ENCODE data around the gene NEXN. TPM values are rescaled to one million over a fixed set of nuclear protein-coding genes. Genes with fewer than 3 reads are reported as not detected.

The NEXN gene
- total and polyA plus RNA-seq, 4 donors = 0.51 to 2.4 (median 1.7) TPM

- Histone ChIP-seq H3K9me3 (ENCODE audit: control insufficient read depth in 4 of 4, low read length in 3 of 4) (no peaks in the 10 kb centered on the region), H3K27me3 (ENCODE audit: control insufficient read depth in 4 of 4, insufficient read depth in 4 of 4, low read length in 3 of 4) (no peaks in the 10 kb centered on the region), H3K9ac (ENCODE audit: low read depth in 1 of 2, low read length in 2 of 2) (no peak overlapping the region), H3K36me3 (ENCODE audit: control insufficient read depth in 4 of 4, insufficient read depth in 3 of 4, low read depth in 1 of 4, low read length in 3 of 4) (peaks cover 13 to 73% (median 70%) of the 10 kb centered on the region in 4 donors), H3K4me3 (ENCODE audit: low read depth in 1 of 3, low read length in 3 of 3) (no peak overlapping the region), H3K27ac (ENCODE audit: low read depth in 1 of 2, low read length in 2 of 2) (no peak overlapping the region), H3K4me1 (ENCODE audit: control insufficient read depth in 4 of 4, insufficient read depth in 4 of 4, low read length in 3 of 4) (peaks cover 0 to 3% (median 0%) of the 10 kb centered on the region in 4 donors)
- DNase-seq (ENCODE audit: low spot score) = no peak
- WGBS = 92% methylated on average over 3 of the region's 3 CpGs
- no peak for TF ChIP-seq SP1 (IDR thresholded peaks at IDR 0.05)
- TF ChIP-seq JUND (IDR thresholded peaks at IDR 0.05) = no peak
- TF ChIP-seq GABPA (IDR thresholded peaks at IDR 0.05 in 1 of 2, conservative IDR thresholded peaks at IDR 0.05 in 1 of 2) = no peak
- no peak for TF ChIP-seq HNF4A (conservative IDR thresholded peaks at IDR 0.05)
Observed at GRCh38 chr1:77966291-77966690, 77.9 kb downstream of the NEXN start.

- H3K27ac ChIP-seq (ENCODE audit: low read depth in 1 of 2, low read length in 2 of 2) = no peak overlapping the region
- H3K4me3 ChIP-seq (ENCODE audit: low read depth in 1 of 3, low read length in 3 of 3) = no peak overlapping the region
- 84% methylated on average over 1 of the region's 1 CpG for WGBS
- no peak overlapping the region for H3K9ac ChIP-seq (ENCODE audit: low read depth in 1 of 2, low read length in 2 of 2)
- no peaks in the 10 kb centered on the region for H3K9me3 ChIP-seq (ENCODE audit: control insufficient read depth in 4 of 4, low read length in 3 of 4)
- H3K36me3 ChIP-seq (ENCODE audit: control insufficient read depth in 4 of 4, insufficient read depth in 3 of 4, low read depth in 1 of 4, low read length in 3 of 4) = peaks cover 8 to 39% (median 31%) of the 10 kb centered on the region in 4 donors
- no peaks in the 10 kb centered on the region for H3K27me3 ChIP-seq (ENCODE audit: control insufficient read depth in 4 of 4, insufficient read depth in 4 of 4, low read length in 3 of 4)
- DNase-seq (ENCODE audit: low spot score) = no peak
- no peak for TF ChIP-seq GABPA (IDR thresholded peaks at IDR 0.05 in 1 of 2, conservative IDR thresholded peaks at IDR 0.05 in 1 of 2)
- TF ChIP-seq NR2F2 (IDR thresholded peaks at IDR 0.05) = no peak
- TF ChIP-seq REST (IDR thresholded peaks at IDR 0.05) = no peak
- TF ChIP-seq HNF4A (conservative IDR thresholded peaks at IDR 0.05) = no peak
- no peak for TF ChIP-seq EGR1 (IDR thresholded peaks at IDR 0.05; ENCODE audit: low read depth in 2 of 2)
- peaks cover under 1 to 4% (median 2%) of the 10 kb centered on the region in 4 donors for H3K4me1 ChIP-seq (ENCODE audit: control insufficient read depth in 4 of 4, insufficient read depth in 4 of 4, low read length in 3 of 4)
Observed at GRCh38 chr1:77970192-77970591, 81.8 kb downstream of the NEXN start.

- Histone ChIP-seq H3K9ac (ENCODE audit: low read depth in 1 of 2, low read length in 2 of 2) (no peak overlapping the region), H3K4me1 (ENCODE audit: control insufficient read depth in 4 of 4, insufficient read depth in 4 of 4, low read length in 3 of 4) (peaks cover 9 to 19% (median 13%) of the 10 kb centered on the region in 4 donors), H3K9me3 (ENCODE audit: control insufficient read depth in 4 of 4, low read length in 3 of 4) (no peaks in the 10 kb centered on the region), H3K27ac (ENCODE audit: low read depth in 1 of 2, low read length in 2 of 2) (no peak overlapping the region), H3K4me3 (ENCODE audit: low read depth in 1 of 3, low read length in 3 of 3) (no peak overlapping the region), H3K27me3 (ENCODE audit: control insufficient read depth in 4 of 4, insufficient read depth in 4 of 4, low read length in 3 of 4) (no peaks in the 10 kb centered on the region), H3K36me3 (ENCODE audit: control insufficient read depth in 4 of 4, insufficient read depth in 3 of 4, low read depth in 1 of 4, low read length in 3 of 4) (peaks cover 3 to 23% (median 15%) of the 10 kb centered on the region in 4 donors)
- DNase-seq (ENCODE audit: low spot score) = no peak
- TF ChIP-seq FOXA1 (IDR thresholded peaks at IDR 0.05) (no peak), FOXA2 (IDR thresholded peaks at IDR 0.05) (no peak), ATF3 (IDR thresholded peaks at IDR 0.05) (no peak), RAD21 (IDR thresholded peaks at IDR 0.05) (no peak), HNF4A (conservative IDR thresholded peaks at IDR 0.05) (no peak), EGR1 (IDR thresholded peaks at IDR 0.05; ENCODE audit: low read depth in 2 of 2) (no peak), YY1 (IDR thresholded peaks at IDR 0.05) (no peak), HNF4G (IDR thresholded peaks at IDR 0.05) (no peak), RXRA (IDR thresholded peaks at IDR 0.05) (no peak), REST (IDR thresholded peaks at IDR 0.05) (no peak), JUND (IDR thresholded peaks at IDR 0.05) (no peak), SP1 (IDR thresholded peaks at IDR 0.05) (no peak), NR2F2 (IDR thresholded peaks at IDR 0.05) (no peak), GABPA (IDR thresholded peaks at IDR 0.05 in 1 of 2, conservative IDR thresholded peaks at IDR 0.05 in 1 of 2) (no peak)
- WGBS = 90% methylated on average over 3 of the region's 3 CpGs
Observed at GRCh38 chr1:77972080-77972479, 83.7 kb downstream of the NEXN start.

All from liver (tissue), 9 donors.